Activated gamma-delta T cell (primary cell): Measurements from ENCODE around the gene SLC19A2.
"Not testable (repeated sequence)": the region's sequence is repeated elsewhere in the genome, so short reads cannot be mapped to it uniquely, and the experiment has no call there.

Source experiments
- DNase-seq: peaks from one replicate; lab custom pipeline; 2025; lab: John Stamatoyannopoulos, UW

SLC19A2 gene

GRCh38 chr1:169508432-169509338, 22.9 kb upstream of the SLC19A2 start:
- DNase-seq, result no peak

DNA sequence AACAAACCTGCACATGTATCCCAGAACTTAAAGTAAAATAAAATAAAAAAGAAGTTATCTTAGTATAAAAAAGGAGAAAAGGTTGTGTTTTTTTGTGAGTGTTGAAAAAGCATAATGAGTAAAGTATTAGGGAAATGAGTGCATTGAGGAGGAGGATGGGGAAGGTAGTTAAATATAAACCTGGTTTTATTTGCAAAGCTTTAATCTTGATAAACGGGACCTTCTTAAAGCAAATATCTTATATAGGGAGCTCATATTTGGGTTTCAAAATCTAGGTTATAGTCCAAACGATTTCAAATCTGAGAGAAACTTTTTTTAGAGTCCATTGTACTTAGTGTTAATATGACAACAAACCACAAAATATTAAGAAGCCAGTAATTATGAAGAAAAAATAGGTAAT, 21.7 kb upstream of the SLC19A2 start:
- DNase-seq, result no peak

- not testable (repeated sequence) for DNase-seq
These were observed 17.9 kb upstream of the SLC19A2 start for GRCh38 chr1:169503601-169504000.

GRCh38 chr1:169499807-169500206, 14.1 kb upstream of the SLC19A2 start:
- DNase-seq, result no peak

DNA sequence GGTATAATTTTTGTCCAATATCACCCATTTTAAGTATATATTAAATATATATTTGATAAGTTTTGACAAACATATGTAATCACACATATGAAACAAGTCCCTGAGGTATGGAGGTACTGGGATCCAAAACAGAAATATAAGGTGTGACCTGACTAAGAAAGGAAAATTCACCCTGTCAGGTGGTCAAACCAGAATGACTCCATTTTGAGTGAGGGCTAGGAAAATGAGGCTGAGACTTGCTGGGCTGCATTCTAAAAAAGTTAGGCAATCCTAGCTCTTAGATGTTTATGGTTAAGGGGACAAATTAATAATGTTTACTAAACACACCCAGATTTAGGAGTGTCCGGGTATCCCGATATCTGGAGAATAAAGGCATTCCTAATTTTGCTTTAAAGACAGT, 11.6 kb upstream of the SLC19A2 start:
- no peak for DNase-seq

GRCh38 chr1:169495916-169496315, 10.2 kb upstream of the SLC19A2 start:
- no peak for DNase-seq

DNA sequence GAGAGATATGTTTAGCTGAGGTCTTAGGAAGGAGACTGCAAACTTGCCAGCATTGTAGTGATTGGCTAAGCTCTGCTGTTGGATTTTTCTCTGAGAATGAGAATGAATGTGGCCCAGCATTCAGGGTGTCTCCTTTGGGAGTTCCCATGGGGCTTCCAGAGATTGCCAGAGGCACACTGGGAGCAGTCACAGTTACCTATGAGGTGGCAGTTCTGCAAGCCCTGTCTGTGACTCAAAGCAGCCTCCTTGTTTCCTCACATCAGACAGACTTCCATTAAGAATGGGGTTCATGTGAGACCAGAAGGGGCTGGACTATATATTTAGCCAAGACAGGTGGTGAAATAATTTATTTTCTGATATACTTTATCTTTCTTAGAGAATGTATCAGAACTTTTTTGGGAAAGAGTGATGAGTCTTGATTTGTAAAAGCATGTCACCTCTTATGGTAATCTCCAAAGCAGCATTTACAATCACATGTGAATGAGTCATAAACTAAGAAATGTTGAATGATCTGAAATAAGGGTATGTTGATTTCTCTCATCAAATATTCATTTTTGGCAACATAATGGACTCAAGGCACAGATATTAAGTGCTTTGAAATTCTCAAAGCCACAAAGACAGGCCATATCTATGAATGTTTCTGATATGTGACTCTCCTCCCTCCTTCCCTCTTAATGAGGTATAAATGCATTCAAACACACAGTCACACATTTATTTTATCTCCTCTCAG, 9.5 kb upstream of the SLC19A2 start:
- DNase-seq, result no peak

GRCh38 chr1:169494343-169494742, 8.6 kb upstream of the SLC19A2 start:
- DNase-seq, result no peak

DNA sequence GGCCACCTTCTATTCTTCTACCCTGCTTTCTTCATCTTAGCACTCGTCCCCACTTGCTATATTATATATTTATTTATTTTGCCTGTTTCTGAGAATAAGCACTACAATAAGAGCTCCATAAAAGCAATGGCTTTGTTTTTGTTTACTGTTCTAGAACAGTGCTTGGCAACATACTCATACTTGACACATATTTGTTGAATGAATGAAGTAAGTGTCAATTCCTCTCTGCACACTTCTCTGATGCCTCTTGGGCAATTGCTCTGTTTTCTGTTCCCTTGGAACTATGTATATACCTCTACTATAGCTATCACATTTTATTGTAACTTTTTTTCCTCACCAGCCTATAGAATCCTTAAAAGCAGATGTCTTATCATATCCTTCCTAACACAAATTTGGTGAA, 7.5 kb upstream of the SLC19A2 start:
- no peak for DNase-seq

- DNase-seq, result no peak
These were observed 6.1 kb upstream of the SLC19A2 start for GRCh38 chr1:169491845-169492281.

DNA sequence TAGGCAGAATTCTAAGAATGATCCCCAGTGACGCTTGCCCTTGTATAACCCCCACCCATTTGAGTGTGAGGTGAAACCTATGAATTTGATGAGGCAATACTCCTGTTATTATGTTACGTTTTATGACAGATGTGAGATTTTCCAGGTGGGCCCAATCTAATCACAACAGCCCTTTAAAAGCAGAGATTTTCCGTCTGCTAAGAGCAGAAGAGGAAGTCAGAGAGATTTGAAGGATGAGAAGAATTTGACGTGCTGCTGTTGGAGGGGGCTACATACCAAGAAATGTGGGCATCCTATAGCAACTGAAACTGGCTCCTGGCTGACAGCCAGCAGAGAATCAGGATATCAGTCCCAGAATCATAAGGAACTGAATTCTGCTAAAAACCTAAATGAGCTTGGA, 2.4 kb upstream of the SLC19A2 start:
- DNase-seq, result no peak

DNA sequence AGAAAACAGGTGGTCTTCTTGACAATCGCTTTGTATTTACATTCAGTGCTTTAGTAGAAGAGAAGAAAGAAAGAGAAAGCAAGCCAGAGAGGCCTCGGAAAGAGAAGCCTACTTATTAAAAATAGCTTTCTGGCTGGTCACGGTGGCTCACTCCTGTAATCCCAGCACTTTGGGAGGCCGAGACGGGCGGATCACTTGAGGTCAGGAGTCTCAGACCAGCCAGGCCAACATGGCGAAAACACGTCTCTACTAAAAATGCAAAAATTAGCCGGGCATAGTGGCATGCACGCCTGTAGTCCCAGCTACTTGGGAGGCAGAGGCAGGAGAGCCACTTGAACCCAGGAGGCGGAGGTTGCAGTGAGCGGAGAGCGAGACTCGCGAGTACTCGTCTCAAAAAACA, 1.8 kb upstream of the SLC19A2 start:
- DNase-seq, result no peak

DNA sequence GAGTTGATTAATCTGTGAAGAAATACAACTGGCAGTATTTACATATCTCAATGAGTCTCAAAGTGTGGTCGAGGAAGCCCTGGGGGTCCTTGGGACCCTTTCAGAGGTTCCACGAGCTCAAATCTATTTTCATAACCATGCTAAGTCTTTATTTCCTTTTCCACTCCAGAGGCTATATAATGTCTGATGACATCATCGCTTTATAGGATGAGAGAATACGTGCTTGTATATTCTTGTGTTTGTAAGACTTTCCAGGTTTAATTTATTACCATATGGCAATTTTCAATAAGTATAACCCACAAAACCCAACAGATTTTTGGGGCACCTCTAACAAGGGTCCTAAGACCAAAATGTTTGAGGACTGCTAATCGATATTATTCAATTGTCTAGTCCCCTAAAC, 1.4 kb upstream of the SLC19A2 start:
- no peak for DNase-seq

- no peak for DNase-seq
These were observed 722 bp upstream of the SLC19A2 start for GRCh38 chr1:169486281-169487051.

GRCh38 chr1:169484683-169485430, 887 bp downstream of the SLC19A2 start:
- DNase-seq, result no peak

- no peak for DNase-seq
These were observed 1.6 kb downstream of the SLC19A2 start for GRCh38 chr1:169484101-169484500.

- DNase-seq, result no peak
These were observed 2.2 kb downstream of the SLC19A2 start for GRCh38 chr1:169483500-169483966.

DNA sequence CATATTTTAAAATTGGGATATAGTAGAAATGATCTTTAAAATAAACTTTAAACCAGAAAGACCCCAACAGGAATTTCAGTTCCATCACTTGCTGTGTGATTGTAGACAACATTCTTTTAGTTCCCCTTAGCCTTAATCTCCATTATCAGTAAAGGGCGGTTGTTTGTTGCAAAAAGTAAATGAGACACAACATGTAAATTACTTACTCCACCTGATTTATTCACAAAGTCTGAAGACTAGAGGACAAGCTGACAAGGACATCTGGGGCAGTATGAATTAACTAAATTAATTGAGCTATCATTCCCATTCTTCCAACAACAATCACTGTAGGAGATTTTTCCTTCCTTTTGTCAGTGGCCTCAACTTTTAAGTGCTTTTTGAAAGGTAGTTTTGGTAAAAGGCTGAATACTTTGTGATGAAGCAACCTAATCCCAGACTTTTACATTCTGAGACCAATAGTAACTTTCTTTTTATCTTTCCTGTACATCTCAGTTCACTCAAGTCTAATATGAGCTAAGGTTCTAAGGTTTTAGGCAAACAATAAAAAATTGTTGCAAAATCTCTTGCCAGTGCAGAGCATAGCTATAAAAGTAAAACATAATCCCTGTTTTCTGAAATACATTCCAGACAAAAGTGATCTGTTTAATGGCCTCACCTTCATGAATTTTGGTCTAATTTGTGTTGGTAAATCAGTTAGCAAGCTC, 6.2 kb downstream of the SLC19A2 start:
- DNase-seq, result no peak

DNA sequence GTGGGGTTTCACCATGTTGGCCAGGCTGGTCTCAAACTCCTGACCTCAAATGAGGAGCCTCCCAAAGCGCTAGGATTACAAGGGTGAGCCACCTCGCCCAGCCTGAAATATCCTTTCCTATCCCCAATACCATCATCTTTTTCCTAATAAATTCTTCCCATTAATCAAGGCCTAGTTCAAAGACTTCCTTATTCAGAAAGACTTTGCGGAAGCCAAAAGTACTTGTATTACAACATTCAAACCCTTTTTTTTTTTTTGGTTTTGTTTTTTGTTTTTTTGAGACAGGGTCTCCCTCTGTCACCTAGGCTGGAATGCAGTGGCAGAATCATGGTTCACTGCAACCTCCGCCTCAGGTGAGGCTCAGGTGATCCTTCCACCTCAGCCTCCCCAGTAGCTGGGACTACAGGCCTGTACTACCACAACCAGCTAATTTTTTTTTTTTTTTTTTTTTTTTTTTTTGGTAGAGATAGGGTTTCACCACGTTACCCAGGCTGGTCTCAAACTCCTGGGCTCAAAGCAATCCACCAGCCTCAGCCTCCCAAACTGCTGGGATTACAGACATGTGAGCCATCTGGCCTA, 7.6 kb downstream of the SLC19A2 start:
- DNase-seq, result no peak

GRCh38 chr1:169475806-169476387, 9.8 kb downstream of the SLC19A2 start:
- no peak for DNase-seq
